ENCODE results near the gene ZBTB17.
A peak's percentile ranks its signal among the peaks of the same experiment; 100 is the strongest.
"Not testable (repeated sequence)": the region's sequence is repeated elsewhere in the genome, so short reads cannot be mapped to it uniquely, and the experiment has no call there.

Gene ZBTB17

GRCh38 chr1:15975805-15976680 is at the start of gene ZBTB17:
Gene ZBTB17 (minus strand): TSS chr1:15976101. CDS start chr1:15948495, 27,606 bp downstream.
- DNase-seq (ENCODE audit: low read depth in 2 of 2): peak; percentile 90 to 94

- no peak for DNase-seq (ENCODE audit: low read depth in 2 of 2)
These were observed 47.3 kb upstream of the ZBTB17 start for GRCh38 chr1:16023050-16023653.

GRCh38 chr1:16022393-16022792 is 46.5 kb upstream of the ZBTB17 start:
- DNase-seq (ENCODE audit: low read depth in 2 of 2): no peak

- no peak for DNase-seq (ENCODE audit: low read depth in 2 of 2)
These were observed 45.8 kb upstream of the ZBTB17 start, which contains the start of gene CLCNKA for GRCh38 chr1:16021681-16022080. Gene CLCNKA (plus strand): TSS chr1:16022036. CDS start chr1:16022620, 584 bp downstream.

- DNase-seq (ENCODE audit: low read depth in 2 of 2): not testable (repeated sequence)
These were observed 45.0 kb upstream of the ZBTB17 start for GRCh38 chr1:16020878-16021277.

- DNase-seq (ENCODE audit: low read depth in 2 of 2): no peak
These were observed 44.4 kb upstream of the ZBTB17 start for GRCh38 chr1:16020325-16020724.

- no peak for DNase-seq (ENCODE audit: low read depth in 2 of 2)
These were observed 43.9 kb upstream of the ZBTB17 start for GRCh38 chr1:16019644-16020277.

- DNase-seq (ENCODE audit: low read depth in 2 of 2): no peak
These were observed 43.1 kb upstream of the ZBTB17 start for GRCh38 chr1:16018749-16019643.

- no peak for DNase-seq (ENCODE audit: low read depth in 2 of 2)
These were observed 42.4 kb upstream of the ZBTB17 start for GRCh38 chr1:16018308-16018707.

GRCh38 chr1:16017461-16018303 is 41.8 kb upstream of the ZBTB17 start, which contains the start of gene HSPB7:
Gene HSPB7 (minus strand): TSS chr1:16018043. CDS start chr1:16017963, 80 bp downstream.
- DNase-seq (ENCODE audit: low read depth in 2 of 2): no peak

GRCh38 chr1:16017076-16017460 is 41.2 kb upstream of the ZBTB17 start:
- no peak for DNase-seq (ENCODE audit: low read depth in 2 of 2)

- DNase-seq (ENCODE audit: low read depth in 2 of 2): no peak
These were observed 40.3 kb upstream of the ZBTB17 start for GRCh38 chr1:16015960-16016901.

- no peak for DNase-seq (ENCODE audit: low read depth in 2 of 2)
These were observed 39.6 kb upstream of the ZBTB17 start for GRCh38 chr1:16015491-16015890.

- no peak for DNase-seq (ENCODE audit: low read depth in 2 of 2)
These were observed 38.9 kb upstream of the ZBTB17 start for GRCh38 chr1:16014509-16015482.

- no peak for DNase-seq (ENCODE audit: low read depth in 2 of 2)
These were observed 38.0 kb upstream of the ZBTB17 start for GRCh38 chr1:16013908-16014258.

GRCh38 chr1:16013220-16013907 is 37.5 kb upstream of the ZBTB17 start:
- peak; percentile 38 to 60 for DNase-seq (ENCODE audit: low read depth in 2 of 2)

GRCh38 chr1:16012590-16013219 is 36.8 kb upstream of the ZBTB17 start:
- no peak for DNase-seq (ENCODE audit: low read depth in 2 of 2)
